Measurements from ENCODE around the gene SMARCD3.

DNA sequence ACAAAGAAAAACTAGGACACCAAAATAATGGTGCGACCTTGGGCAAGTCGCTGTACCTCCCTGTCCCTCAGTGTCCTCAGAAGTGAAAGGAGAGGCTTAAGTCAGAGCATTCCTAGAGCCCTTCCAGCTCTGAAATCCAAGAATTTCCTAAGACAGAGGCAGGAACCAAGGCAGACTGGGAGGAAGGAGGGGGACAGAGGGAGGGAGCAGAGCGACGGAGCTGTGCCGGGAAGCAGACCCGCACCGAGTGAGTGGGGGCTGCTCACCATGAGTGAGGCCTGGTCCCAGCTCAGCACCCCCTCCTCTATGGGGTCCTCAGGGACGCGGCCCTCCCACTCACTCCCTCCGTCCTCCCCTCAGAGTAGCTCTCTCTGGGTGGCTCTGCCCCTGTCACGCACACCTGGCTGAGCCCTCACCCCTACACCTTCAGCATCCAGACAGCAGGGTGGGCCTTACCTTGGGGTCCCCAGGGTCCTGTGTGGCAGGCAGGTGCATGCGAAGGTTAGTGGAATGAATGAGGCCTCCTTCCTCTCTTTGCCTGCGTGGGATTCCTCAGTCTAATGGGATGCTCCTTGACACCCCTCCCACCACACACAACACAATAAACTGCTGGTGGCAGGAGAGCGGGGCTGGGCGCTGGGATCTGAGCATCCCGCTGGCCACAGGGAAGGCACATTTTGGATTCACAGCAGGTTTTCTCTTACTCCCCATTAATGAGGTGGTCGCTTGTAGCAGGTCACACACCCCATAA lies 4.6 kb upstream of the SMARCD3 start:
- no peak for TF ChIP-seq ASH1L (IDR thresholded peaks at IDR 0.05; ENCODE audit: borderline replicate concordance, low read depth, partially characterized antibody)
- no peak for TF ChIP-seq ESRRA (IDR thresholded peaks at IDR 0.05; ENCODE audit: borderline replicate concordance, low read depth)
- TF ChIP-seq ZBTB1 (CRISPR knock-in tag; IDR thresholded peaks at IDR 0.05; ENCODE audit: borderline replicate concordance, low read depth), result no peak
- TF ChIP-seq U2AF2 (optimal IDR thresholded peaks at IDR 0.05; ENCODE audit: low read depth, low read length), result no peak
- TF ChIP-seq TCF3 (CRISPR knock-in tag; IDR thresholded peaks at IDR 0.05), result no peak
- TF ChIP-seq NRF1 (conservative IDR thresholded peaks at IDR 0.05 in 1 of 2, IDR thresholded peaks at IDR 0.05 in 1 of 2), result no peak
- TF ChIP-seq EZH2 (IDR thresholded peaks at IDR 0.05; ENCODE audit: borderline replicate concordance, low read depth, low read length), result 0 out of 2 replicates have a peak, but pooled peaks have one; percentile 71
- TF ChIP-seq GATAD2B (IDR thresholded peaks at IDR 0.05; ENCODE audit: borderline replicate concordance), result no peak
- TF ChIP-seq ZNF133 (CRISPR knock-in tag; IDR thresholded peaks at IDR 0.05), result no peak
- TF ChIP-seq, protein P1, sequence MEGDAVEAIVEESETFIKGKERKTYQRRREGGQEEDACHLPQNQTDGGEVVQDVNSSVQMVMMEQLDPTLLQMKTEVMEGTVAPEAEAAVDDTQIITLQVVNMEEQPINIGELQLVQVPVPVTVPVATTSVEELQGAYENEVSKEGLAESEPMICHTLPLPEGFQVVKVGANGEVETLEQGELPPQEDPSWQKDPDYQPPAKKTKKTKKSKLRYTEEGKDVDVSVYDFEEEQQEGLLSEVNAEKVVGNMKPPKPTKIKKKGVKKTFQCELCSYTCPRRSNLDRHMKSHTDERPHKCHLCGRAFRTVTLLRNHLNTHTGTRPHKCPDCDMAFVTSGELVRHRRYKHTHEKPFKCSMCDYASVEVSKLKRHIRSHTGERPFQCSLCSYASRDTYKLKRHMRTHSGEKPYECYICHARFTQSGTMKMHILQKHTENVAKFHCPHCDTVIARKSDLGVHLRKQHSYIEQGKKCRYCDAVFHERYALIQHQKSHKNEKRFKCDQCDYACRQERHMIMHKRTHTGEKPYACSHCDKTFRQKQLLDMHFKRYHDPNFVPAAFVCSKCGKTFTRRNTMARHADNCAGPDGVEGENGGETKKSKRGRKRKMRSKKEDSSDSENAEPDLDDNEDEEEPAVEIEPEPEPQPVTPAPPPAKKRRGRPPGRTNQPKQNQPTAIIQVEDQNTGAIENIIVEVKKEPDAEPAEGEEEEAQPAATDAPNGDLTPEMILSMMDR (IDR thresholded peaks at IDR 0.05 in 2 of 3, conservative IDR thresholded peaks at IDR 0.05 in 1 of 3; ENCODE audit: insufficient read depth in 2 of 3, low read depth in 1 of 3, low read length in 3 of 3), result no peak
- no peak for TF ChIP-seq CREB1 (IDR thresholded peaks at IDR 0.05)
- no peak for TF ChIP-seq CREB1 (CRISPR knock-in tag; IDR thresholded peaks at IDR 0.05)
- TF ChIP-seq, protein P2, sequence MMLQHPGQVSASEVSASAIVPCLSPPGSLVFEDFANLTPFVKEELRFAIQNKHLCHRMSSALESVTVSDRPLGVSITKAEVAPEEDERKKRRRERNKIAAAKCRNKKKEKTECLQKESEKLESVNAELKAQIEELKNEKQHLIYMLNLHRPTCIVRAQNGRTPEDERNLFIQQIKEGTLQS (IDR thresholded peaks at IDR 0.05), result no peak
- TF ChIP-seq, protein P2 (CRISPR knock-in tag; conservative IDR thresholded peaks at IDR 0.05), result no peak
- TF ChIP-seq SETDB1 (IDR thresholded peaks at IDR 0.05; ENCODE audit: low read length), result no peak

Data from K562 (cell line).